ENCODE measurements around the gene KCTD4.
"Not testable (repeated sequence)": the region's sequence is repeated elsewhere in the genome, so short reads cannot be mapped to it uniquely, and the experiment has no call there.

Gene KCTD4

GRCh38 chr13:45218689-45219088 lies 17.8 kb upstream of the KCTD4 start:
- DNase-seq, result no peak
- intact Hi-C loops (cut with DNase I), result no loop called here

- intact Hi-C loops (cut with DNase I), result no loop called here
Measured at GRCh38 chr13:45216193-45216592, 15.3 kb upstream of the KCTD4 start.

GRCh38 chr13:45215392-45216077 lies 14.7 kb upstream of the KCTD4 start:
- intact Hi-C loops (cut with DNase I), result no loop called here
- DNase-seq, result no peak

More at GRCh38 chr13:45216193-45216592, 15.3 kb upstream of the KCTD4 start:
- no peak for DNase-seq

GRCh38 chr13:45209229-45209628 lies 8.4 kb upstream of the KCTD4 start:
- no peak for DNase-seq
- intact Hi-C loops (cut with DNase I), result no loop called here

GRCh38 chr13:45208132-45208531 lies 7.3 kb upstream of the KCTD4 start:
- intact Hi-C loops (cut with DNase I), result no loop called here
- DNase-seq, result no peak

- DNase-seq, result no peak
- intact Hi-C loops (cut with DNase I), result no loop called here
Measured at GRCh38 chr13:45207319-45207718, 6.5 kb upstream of the KCTD4 start.

GRCh38 chr13:45206340-45206739 lies 5.5 kb upstream of the KCTD4 start:
- DNase-seq, result no peak
- intact Hi-C loops (cut with DNase I), result no loop called here

- intact Hi-C loops (cut with DNase I), result no loop called here
- no peak for DNase-seq
Measured at GRCh38 chr13:45205124-45205523, 4.3 kb upstream of the KCTD4 start.

GRCh38 chr13:45199711-45200110 lies 1.1 kb downstream of the KCTD4 start:
- intact Hi-C loops (cut with DNase I), result no loop called here
- no peak for DNase-seq

GRCh38 chr13:45198924-45199323 lies 1.9 kb downstream of the KCTD4 start:
- no peak for DNase-seq

GRCh38 chr13:45198041-45198440 lies 2.8 kb downstream of the KCTD4 start:
- DNase-seq, result no peak
- intact Hi-C loops (cut with DNase I), result no loop called here

More at GRCh38 chr13:45198924-45199323, 1.9 kb downstream of the KCTD4 start:
- intact Hi-C loops (cut with DNase I), result no loop called here

GRCh38 chr13:45196622-45197021 lies 4.2 kb downstream of the KCTD4 start:
- DNase-seq, result no peak
- intact Hi-C loops (cut with DNase I), result no loop called here

GRCh38 chr13:45196096-45196495 lies 4.7 kb downstream of the KCTD4 start:
- no peak for DNase-seq
- intact Hi-C loops (cut with DNase I), result no loop called here

- DNase-seq, result no peak
- intact Hi-C loops (cut with DNase I), result loop anchor here (2.0 kb wide), 2 partner anchors 85 to 115 kb away; no protein-coding TSS in a partner anchor
Measured at GRCh38 chr13:45195421-45195820, 5.4 kb downstream of the KCTD4 start.

GRCh38 chr13:45194081-45194939 lies 6.5 kb downstream of the KCTD4 start:
- intact Hi-C loops (cut with DNase I), result loop anchor here (1.0 to 5.0 kb wide), 4 partner anchors 86 to 147 kb away; no protein-coding TSS in a partner anchor
- peak; percentile 66 to 97 (median 78) for DNase-seq

- intact Hi-C loops (cut with DNase I), result loop anchor here (5.0 kb wide), 1 partner anchor 90 kb away; no protein-coding TSS in a partner anchor
- no peak for DNase-seq
Measured at GRCh38 chr13:45191874-45192273, 9.0 kb downstream of the KCTD4 start.

GRCh38 chr13:45189511-45189910 lies 11.3 kb downstream of the KCTD4 start:
- DNase-seq; intact Hi-C loops (cut with DNase I): not testable (repeated sequence)

GRCh38 chr13:45189077-45189476 lies 11.8 kb downstream of the KCTD4 start:
- intact Hi-C loops (cut with DNase I); DNase-seq: not testable (repeated sequence)

- DNase-seq, result no peak
- intact Hi-C loops (cut with DNase I), result no loop called here
Measured at GRCh38 chr13:45185286-45185685, 15.6 kb downstream of the KCTD4 start.

- intact Hi-C loops (cut with DNase I), result no loop called here
- DNase-seq, result no peak
Measured at GRCh38 chr13:45184693-45185092, 16.2 kb downstream of the KCTD4 start.
